ENCODE results near the gene THADA.
"Not testable (repeated sequence)": the region's sequence is repeated elsewhere in the genome, so short reads cannot be mapped to it uniquely, and the experiment has no call there.

THADA gene

DNA sequence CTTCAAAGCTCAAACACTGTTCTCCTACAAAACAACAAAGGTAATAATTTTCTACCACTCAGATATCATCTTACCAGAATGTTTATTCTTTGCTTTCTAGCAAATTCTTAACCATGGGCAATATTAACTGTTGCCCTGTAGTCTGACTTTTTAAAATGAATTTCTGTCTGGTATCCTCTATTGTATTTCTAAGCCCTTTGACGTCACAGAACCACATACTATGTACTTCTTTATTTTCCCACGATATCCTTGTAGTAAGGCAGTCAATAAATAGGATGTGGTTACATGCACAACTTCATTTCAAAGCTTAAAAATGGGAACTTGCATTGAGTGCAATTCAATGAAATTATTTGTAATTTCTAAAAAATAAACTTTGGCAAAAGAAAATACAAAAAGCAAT, 58.7 kb downstream of the THADA start:
- no peak for DNase-seq

DNA sequence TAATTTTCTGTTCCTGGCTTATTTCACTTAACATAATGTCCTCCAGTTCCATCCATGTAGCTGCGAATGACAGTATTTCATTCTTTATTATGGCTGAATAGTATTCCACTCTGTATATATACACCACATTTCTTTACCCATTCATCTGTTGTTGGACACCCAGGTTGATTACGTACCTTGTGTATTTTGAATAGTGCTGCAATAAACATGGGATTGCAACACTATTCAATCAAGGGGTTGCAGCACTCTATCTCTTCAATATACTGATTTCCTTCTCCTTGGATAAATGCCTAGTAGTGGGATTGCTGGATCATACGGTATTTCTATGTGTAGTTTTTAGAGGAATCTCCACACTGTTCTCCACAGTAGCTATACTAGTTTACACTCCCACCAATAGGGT, 61.3 kb downstream of the THADA start:
- no peak for DNase-seq

DNA sequence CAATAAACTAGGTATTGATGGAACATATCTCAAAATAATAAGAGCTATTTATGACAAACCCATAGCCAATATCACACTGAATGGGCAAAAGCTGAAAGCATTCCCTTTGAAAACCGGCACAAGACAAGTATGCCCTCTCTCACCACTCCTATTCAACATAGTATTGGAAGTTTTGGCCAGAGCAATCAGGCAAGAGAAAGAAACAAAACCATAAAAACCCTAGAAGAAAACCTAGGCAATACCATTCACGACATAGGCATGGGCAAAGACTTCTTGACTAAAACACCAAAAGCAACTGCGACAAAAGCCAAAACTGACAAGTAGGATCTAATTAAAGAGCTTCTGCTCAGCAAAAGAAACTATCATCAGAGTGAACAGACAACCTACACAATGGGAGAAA, 63.3 kb downstream of the THADA start:
- not testable (repeated sequence) for DNase-seq

DNA sequence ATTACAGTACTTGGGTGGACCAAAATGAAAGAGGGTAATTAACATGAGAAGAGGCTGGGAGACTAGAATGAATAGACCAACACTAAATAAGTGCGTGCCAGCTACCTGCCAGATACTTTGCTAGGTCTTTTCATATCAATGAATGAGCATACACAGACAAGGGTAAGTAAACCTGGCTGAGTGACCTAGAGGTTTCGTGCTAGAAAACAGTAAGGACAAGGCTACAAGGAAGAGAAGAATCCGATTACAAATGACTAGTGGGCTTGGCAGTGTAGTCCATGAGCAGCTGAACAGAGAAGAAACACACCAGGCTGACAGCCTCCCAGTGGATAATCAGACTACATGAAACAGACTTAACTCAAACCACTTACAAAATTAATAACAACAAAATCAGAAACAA, 64.6 kb downstream of the THADA start:
- DNase-seq: no peak

DNA sequence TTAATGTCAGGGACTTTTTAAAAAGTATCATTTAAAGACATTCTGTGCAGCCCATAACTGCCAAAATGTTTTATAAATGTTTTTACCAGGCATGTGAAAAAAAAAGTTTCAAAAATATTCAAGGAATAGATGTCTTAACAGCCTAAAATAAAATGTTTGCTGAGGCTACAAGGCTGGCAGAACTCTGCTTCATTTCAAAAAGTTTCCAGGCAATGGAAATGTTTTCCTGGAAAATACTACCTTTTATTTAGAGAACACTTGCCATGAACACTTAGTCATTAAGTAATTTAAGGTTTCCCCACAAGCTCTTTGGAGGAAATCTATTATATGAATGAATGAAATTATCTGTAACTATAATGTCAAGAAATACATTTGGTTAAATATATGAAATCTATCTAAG, 68.8 kb downstream of the THADA start:
- DNase-seq: no peak

DNA sequence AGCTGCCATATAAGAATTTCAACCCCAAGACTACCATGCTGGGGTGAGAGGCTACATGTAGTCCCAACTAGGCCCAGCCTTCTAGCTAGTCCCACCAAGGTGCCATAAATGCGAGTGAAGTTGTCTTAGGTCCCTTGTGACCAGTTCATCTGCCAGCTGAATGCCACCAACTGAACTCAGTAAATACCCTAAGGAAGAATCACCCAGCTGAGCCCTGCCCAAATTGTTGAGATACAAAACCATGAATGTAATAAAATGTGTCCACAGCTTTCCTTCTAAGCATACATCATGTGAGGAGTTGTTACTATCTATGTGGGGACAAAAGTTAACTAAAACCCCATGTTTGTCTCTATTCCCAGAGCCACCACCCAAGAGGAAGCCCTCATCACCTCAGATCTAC, 70.3 kb downstream of the THADA start:
- DNase-seq: no peak

DNA sequence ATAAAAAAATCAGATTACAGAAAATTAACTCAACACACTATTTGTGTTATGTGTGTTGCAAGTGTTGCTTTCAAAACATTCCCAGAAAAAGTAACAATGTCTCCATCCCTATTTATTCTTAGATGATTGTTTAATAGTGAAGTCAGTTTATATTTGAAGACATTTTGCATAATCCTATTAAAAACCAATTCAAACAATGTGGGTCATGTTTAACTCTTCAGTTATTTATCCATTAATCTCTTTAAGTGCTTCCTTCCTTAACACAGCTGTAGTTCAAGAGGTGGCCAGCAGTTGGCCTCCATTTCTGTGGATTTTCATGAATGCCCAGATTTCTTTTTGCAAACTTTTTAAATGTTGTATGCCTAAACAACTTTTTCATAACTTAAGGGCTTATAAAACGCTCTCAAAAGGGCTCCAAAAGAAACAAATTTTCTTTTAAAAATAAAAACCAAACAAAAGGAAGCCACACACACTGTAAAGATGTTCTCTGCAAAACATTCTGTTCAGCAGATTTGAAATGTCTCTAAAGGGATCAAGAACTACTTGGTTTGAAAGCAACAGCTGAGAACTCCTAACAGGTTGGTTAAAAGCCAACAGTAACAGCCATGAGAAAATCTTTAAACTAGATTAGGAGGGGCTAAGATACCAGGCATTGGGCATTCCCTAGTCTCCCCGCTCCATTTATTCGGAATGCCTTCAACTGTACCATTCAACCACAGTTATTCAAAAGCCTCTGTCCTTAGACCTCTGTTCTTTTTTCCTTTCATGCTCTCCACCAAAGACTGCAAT, 71.5 kb downstream of the THADA start:
- no peak for DNase-seq

DNA sequence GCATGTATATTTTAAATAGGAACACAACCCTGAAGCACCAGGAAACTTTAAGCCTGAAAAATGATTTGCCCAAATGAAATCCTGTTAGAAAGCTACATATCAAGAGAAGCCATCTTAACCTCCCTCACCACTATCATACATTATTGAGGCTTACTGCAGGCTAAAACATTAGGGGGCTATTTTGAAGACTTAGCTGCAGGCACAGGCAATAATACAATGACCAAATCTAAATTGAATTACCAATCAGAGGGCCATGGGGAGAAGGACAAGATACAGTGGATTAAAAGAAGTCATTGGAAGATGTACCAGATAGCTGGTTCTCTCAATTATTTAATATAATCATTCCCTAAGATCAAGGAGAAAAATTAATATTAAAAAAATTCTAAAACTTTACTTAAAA, 73.7 kb downstream of the THADA start:
- DNase-seq: no peak

DNA sequence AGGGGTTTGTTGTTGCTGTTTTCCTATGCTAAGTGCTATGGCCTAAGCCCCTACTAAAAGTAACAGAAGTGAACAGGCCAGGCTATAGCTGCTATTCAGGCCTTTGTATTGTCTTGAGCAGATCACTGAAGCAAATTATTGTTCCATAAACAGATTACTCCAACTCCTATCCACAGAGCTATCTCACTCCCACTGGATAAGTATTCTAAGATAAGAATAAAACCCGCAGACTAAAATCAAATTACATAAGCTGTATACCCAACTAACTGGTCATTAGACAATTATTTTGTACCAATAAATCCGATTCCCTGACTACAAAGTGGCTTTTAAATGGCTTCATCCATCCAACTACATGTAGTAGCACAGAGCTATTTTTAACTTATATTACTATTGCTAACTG, 74.3 kb downstream of the THADA start:
- no peak for DNase-seq

DNA sequence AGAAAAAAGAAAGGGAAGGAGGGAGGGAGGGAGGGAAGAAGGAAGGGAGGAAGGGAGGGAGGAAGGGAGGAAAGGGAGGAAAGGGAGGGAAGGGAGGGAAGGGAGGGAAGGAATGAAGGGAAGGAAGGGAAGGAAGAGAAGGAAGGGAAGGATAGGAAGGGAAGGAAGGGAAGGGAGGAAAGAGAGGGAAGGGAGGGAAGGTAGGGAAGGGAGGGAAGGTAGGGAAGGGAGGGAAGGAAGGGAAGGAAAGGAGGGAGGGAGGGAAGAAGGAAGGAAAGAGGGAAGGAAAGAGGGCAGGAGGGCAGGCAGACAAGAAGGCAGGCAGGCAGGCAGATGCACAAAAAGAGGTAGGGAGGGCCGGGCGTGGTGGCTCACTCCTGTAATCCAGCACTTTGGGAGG, 74.9 kb downstream of the THADA start:
- no peak for DNase-seq

DNA sequence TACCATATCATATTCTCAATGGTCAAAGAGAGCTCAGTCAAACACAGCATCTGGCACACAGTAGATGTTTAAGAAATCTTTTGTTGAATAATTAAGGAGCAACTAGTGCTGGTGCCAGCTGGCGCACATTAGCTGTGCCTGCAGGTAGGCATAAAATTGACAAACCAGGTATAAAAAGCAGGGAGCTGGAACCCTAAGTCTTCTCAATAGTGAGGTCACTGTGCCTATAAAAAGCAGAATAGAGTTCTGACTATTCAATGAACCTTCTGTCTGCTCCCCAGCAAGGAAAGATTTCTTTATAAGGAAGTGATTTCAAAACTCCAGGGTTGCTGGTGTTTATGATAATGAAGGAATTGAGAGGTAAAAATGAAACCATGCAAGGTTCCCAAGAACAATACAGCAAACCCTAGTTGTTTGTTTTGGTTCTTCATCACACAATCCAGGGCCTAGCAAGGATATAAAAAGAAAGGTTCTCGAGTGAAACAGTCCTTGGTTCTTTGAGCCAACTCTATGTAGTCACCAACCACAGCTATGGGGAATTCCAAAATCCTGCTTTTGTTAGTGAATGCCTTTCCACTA, 76.1 kb downstream of the THADA start:
- DNase-seq: no peak

DNA sequence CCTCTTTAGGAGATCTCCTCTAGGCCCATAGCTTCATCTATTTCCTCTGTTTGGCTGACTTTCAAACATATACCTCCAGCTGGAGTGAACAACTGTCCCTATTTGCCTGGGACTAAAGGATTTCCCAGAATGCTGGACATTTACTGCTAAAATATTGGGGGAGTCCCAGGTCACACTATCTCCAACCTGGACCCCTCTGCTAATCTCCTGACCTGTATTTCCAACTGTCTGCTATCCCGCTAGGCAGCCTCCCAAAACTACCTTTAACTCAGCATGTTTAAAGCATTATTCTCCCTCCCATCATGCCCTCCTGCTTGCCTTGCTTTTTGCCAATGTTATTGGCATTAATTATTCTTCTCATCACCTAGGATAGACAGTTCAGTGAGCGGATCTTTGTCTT, 77.1 kb downstream of the THADA start:
- DNase-seq: no peak

DNA sequence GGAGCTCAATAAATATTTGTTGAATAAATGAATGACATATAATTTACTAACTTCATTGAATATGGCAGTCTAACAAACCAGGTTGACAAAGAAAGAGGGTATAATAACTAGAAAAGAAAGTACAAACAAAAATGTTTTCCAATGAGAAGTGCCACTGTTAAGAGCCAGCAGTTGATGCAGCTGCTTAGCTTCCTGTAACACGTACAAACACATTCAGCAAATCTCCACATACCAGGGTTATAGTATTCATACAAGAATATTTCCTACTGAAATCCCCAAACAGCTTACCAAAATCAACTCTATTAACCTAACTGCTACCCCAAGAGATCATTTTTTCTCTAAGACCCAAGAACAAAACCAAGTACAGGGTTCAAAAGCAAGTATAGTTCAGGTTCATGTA, 77.7 kb downstream of the THADA start:
- no peak for DNase-seq

DNA sequence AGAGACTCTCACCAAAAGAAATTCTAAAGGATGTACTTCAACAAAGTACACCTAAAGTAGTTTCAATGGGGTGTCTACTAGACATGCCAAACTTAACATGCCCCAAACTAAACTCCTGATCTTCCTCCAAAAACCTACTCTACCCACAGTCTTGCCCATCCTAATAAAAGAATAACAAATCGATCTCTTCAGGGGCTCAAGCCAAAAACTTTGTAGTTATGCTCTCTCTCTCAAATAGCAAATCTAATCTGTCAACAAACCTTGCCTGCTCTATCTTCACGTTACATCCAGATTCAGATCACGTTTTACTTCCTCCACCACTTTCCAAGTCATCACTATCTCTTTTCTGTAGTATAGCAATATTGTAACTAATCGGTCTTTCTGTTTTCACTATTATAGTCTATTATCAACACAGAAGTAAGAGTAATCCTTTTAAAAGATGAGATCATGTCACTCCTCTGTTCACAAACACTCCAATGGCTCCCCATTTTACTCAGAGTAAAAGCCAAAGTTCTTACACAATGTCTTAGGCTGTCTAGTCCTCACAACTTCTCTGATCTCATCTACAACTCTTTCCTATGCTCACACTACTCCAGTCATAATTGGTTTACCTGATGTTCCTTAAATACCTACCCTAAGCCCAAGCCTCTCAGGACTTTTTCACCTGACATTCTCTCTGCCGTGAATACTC, 79.9 kb downstream of the THADA start:
- no peak for DNase-seq

DNA sequence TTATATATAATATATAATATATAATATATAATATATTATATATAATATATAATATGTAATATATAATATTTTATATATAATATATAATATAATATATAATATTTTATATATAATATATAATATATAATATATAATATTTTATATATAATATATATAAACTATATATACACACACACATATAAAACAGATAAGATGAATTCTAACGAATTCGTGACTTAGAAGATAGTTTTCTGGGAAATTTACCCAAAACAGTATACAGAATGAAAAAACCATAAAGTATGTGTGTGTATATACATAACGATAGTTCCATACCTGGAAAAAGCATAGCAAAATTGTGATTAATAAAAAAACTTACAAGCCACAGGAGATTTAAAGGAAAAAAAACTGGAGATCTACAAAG, 80.6 kb downstream of the THADA start:
- DNase-seq: no peak

DNA sequence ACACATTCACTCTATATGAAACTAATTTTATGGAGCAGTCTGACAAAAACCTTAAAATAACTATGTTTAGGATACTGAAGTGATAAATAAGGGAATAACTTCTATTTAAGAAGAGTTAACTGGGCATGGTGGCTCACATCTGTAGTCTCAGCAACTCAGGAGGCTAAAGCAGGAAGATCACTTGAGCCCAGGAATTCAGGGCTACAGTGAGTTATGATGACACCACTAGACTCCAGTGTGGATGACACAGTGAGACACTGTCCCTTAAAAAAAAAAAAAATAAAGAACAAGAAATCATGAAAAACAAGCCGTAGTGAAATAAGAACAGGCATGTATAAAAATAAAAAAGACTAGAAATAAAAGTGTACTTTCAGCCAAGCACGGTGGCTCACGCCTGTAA, 82.0 kb downstream of the THADA start:
- DNase-seq: no peak

DNA sequence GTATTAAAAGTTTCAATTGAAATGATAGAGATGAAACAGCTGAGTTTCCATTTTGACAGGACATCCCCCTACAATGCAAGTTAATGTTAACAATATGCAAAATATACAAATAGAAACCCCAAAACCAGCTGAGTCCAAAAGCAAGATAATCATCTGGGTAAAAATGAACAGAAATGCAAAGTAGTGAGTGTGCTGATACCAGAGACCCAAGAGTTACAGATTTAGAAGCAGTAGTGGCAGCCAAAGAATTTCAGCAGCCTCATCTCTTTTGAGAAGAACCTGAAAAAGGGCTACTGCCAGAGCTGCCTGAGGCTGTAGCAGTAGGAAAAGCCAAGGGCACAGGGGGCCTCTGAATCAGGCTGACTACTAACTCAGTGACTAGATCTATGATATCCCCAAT, 82.6 kb downstream of the THADA start:
- no peak for DNase-seq

DNA sequence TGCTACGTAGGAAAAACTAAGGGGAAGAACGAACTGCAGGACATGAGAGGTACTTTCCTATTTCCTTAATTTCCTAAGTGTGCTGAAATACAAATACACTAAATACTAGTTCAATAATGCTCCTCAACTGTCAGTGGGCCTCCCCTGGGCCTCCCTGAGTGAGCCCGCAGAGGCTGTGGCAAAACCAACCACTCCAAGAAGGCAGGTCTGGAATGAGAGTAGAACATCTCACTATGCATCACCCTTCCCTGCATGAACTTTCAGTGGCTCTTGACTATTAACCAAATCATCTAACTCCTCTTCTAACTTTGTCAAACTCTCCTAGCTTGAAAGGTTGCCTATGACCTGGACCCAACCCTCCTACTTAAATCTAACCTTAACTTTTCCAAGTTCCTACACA, 84.6 kb downstream of the THADA start:
- DNase-seq: no peak

DNA sequence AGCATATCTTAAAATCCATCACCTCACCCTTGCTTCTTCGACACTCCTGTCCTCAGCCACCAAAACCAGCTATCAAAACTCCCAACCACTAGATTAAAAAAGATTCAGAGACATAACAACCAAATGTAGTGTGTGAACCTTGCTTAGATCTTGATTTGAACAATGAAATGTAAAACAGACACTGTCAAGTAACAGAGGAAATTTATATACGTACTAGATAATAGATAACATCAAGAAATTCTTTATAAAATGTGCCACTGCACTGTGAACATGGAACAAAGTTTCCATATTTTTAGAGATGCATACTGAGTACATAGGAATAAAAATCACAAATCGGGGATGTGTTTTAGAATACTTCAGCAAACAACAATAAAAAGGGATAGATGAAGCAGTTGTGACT, 86.0 kb downstream of the THADA start:
- DNase-seq: no peak

DNA sequence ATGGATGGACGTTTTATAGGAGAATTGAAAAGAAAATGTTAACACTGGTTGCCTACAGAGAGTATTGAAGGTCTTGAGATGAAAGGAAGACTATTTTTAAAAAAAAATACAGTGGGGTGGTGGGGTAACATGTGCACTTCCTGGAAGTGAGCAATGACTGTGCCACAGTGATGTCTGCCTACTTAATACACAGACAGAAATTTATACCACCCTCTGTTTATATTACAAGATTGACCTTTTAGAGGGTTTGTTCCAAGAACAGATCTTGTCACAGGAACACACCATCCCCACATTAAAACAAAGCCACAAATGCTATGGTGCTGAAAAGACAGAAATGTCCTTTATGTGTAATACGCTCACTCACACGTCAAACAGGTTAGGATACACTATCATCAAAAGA, 87.6 kb downstream of the THADA start:
- no peak for DNase-seq

DNA sequence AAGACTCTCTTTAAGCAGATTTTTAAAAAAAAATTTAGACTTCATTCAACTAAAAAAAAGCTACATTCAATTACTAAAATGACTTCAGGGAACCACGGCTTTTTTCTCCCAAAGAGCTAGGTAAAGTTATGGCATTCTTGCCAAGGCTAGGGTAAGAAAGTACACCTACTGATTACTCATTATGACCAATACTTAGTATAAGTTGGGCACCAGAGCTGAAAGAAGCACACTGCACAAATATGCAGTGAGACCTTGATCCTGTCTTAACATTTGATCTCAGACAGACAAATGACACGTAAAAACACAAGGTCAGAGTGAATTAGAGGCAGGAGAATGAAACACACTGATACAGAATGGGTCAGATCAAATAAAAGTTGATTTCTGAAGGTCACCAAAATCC, 88.7 kb downstream of the THADA start:
- no peak for DNase-seq

DNA sequence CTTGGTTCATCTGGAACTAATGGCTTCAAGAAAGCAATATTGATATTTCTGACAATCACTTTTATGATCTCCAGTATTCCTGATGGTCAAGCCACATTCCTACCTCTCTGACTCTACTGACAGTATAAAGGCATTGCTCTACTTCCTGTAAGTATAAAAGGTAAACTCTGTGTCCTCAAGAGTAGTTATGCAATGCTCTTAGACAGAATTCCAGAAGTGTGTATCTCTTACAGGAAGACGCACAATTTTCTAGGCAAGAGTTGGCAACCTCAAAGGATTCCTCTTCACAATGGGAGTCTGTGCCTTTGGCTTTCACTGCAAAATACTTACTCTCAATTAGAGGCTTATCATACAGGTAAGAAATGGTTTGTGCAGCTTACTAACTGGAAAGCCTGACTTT, 100.1 kb downstream of the THADA start:
- DNase-seq: no peak

DNA sequence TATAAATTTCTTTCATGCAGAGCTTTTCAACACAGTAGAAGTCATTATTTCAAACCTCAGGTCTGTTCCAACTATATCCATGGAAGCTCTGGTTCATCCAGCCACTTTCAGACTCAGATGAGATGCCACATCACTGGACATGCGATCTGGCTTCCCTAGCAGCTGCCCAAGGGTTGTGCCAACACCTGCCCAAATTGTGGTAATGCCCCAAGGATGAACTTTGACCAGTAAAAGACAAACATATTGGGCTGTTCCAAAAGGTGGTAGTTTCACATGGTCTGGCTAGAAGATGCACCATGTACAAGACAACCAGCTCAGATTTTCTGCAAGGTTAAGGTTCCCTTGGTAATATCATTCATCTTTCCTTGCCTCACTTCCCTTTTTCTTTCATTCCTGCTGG, 101.9 kb downstream of the THADA start:
- no peak for DNase-seq

DNA sequence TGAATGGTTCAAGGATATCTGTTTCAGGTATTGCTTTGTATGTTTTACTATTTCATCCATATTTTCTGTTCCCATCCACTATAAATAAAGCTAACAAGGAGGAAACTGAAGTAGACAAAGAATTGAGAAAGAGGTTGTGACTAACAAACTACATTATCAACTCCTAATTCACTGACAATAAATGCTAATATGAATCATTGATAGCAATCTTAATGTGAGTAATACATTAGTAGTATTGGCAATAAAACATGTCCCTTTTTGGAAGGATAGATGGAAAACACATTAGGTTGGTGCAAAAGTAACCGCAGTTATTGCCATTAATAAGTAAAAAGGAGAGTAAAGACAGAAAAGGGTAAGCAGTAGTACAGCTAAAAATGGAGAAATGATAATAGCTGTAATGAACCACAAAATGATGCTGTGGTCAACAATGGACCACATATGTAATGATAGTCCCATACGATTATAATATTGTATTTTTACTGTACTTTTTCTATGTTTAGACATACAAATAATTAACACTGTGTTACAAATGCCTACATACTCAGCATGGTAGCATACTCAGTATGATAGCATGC, 104.7 kb downstream of the THADA start:
- no peak for DNase-seq

Measured in activated CD4-positive, CD25-positive, alpha-beta regulatory T cell treated with anti-CD3 and anti-CD28 coated beads, Interleukin-2, amount 50 U/mL, for 72 hours (primary cell).